Glutamatergic neuron (in vitro differentiated cells): ENCODE measurements around the gene MEI4. TPM values are rescaled to one million over a fixed set of nuclear protein-coding genes. Genes with fewer than 3 reads are reported as not detected.
"Not testable (repeated sequence)": the region's sequence is repeated elsewhere in the genome, so short reads cannot be mapped to it uniquely, and the experiment has no call there.

Experiments
- DNase-seq: peaks from one replicate; pipeline ENCODE4 v3.0.0; 2022
- H3K27ac Mint-ChIP-seq: one replicate; pipeline ENCODE4 v1.8.0; 2020; ENCODE audit warnings: mild to moderate bottlenecking, mixed read lengths, inconsistent platforms; ENCODE audit not compliant: unreplicated experiment
- H3K27me3 Mint-ChIP-seq: one replicate; pipeline ENCODE4 v1.8.0; 2020; ENCODE audit warnings: mild to moderate bottlenecking, moderate library complexity, mixed read lengths, inconsistent platforms; ENCODE audit not compliant: unreplicated experiment
- H3K36me3 Mint-ChIP-seq: one replicate; pipeline ENCODE4 v1.8.0; 2020; ENCODE audit warnings: mild to moderate bottlenecking, mixed read lengths, inconsistent platforms; ENCODE audit not compliant: unreplicated experiment
- H3K4me1 Mint-ChIP-seq: one replicate; pipeline ENCODE4 v1.8.0; 2020; ENCODE audit warnings: mild to moderate bottlenecking, low read depth, mixed read lengths, inconsistent platforms; ENCODE audit not compliant: unreplicated experiment
- H3K4me3 Mint-ChIP-seq: one replicate; pipeline ENCODE4 v1.8.0; 2020; ENCODE audit warnings: mild to moderate bottlenecking, mixed read lengths, inconsistent platforms; ENCODE audit not compliant: unreplicated experiment
- H3K9me3 Mint-ChIP-seq: one replicate; pipeline ENCODE4 v1.8.0; 2020; ENCODE audit warnings: mild to moderate bottlenecking, moderate library complexity, mixed read lengths, inconsistent platforms; ENCODE audit not compliant: unreplicated experiment
- total RNA-seq: library from RNA; stranded (reverse); fragmentation: NEBNext Ultra II Directional; extraction: Animal tissue kit (Norgen Biotek cat#: 25700); gene quantifications from one replicate; pipeline ENCODE4 v1.2.1, GENCODE V29; 2021; ENCODE audit not compliant: unreplicated experiment
- TF ChIP-seq, protein P1 (sequence below): fragments of 200-600 bp; sonication (generic); IDR thresholded peaks from one replicate; pipeline ENCODE4 v1.5.0; 2021; ENCODE audit not compliant: partially characterized antibody, unreplicated experiment

Gene MEI4
- total RNA-seq, 1 donor from 2014 or later = 0.86 TPM

DNA sequence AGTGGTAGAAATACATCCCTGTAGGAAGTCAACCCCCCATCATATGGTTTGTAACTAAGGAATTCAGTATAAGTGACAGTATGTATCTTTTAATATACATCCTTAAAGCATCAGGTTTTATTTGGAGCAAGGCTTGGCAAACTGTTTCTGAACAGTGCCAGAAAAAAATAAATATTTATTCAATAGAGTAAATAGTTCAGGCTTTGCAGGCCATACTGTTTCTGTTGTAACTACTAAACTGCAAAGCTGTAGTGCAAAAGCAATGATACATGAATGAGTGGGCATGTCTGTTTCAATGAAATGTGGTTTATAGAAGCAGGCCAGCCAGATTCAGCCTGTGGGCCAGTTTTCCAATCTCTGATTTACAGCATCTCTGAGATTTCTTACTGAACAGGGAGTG, 977 bp downstream of the MEI4 start:
- Mint-ChIP-seq H3K4me3 (no peak overlapping the region), H3K27ac (no peak overlapping the region), H3K36me3 (no peaks in the 10 kb centered on the region), H3K27me3 (no peaks in the 10 kb centered on the region), H3K4me1 (peaks cover 4% of the 10 kb centered on the region), H3K9me3 (peaks cover 5% of the 10 kb centered on the region)
- TF ChIP-seq, protein P1, sequence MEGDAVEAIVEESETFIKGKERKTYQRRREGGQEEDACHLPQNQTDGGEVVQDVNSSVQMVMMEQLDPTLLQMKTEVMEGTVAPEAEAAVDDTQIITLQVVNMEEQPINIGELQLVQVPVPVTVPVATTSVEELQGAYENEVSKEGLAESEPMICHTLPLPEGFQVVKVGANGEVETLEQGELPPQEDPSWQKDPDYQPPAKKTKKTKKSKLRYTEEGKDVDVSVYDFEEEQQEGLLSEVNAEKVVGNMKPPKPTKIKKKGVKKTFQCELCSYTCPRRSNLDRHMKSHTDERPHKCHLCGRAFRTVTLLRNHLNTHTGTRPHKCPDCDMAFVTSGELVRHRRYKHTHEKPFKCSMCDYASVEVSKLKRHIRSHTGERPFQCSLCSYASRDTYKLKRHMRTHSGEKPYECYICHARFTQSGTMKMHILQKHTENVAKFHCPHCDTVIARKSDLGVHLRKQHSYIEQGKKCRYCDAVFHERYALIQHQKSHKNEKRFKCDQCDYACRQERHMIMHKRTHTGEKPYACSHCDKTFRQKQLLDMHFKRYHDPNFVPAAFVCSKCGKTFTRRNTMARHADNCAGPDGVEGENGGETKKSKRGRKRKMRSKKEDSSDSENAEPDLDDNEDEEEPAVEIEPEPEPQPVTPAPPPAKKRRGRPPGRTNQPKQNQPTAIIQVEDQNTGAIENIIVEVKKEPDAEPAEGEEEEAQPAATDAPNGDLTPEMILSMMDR = no peak
- no peak for DNase-seq

DNA sequence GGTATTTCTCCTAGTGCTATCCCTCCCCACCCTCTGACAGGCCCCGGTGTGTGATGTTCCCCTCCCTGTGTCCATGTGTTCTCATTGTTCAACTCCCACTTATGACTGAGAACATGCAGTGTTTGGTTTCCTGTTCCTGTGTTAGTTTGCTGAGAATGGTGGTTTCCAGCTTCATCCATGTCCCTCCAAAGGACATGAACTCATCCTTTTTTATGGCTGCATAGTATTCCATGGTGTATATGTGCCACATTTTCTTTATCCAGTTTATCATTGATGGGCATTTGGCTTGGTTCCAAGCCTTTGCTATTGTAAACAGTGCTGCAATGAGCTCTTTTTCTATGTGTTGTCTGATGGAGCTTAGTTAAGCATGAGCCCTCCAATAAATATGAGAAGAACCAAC, 2.2 kb downstream of the MEI4 start:
- H3K36me3 Mint-ChIP-seq, H3K27me3 Mint-ChIP-seq: not testable (repeated sequence)

DNA sequence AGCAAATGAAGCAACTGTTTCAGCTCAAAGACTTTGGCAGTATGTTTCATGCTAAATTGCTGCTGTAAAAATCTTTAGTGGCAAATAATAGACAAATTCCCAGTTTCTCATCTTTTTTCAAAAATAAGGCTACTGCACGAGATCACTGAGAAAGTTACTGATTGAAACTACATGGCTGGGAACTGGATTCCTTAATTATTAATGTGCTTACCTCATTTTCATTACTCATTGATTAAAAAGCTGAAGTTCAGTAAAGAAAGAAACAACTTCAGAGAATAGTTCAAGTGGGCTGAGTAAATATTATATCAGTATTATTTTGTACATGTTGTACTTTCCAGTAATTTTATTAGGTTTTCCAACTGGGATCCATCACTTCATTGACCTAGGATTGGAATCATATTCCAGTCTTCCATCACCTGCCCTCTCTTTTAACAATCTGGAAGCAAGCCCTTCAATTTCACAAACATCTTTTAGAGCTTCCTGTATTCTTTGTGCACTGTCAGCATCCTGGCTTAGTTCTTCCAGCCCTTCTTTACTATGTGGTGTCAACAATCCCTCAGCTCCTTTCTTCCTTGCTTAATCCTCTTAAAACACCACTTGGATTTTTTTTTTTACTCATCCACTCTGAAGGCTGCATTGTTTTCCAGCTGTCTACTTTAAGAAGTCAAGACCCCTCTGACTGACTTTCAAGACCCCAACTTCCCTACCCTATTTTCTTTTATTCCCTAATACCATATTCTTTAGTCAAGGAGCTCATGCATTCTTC, 4.3 kb downstream of the MEI4 start:
- no peak overlapping the region for H3K4me3 Mint-ChIP-seq
- TF ChIP-seq, protein P1 = no peak
- H3K27me3 Mint-ChIP-seq = no peaks in the 10 kb centered on the region
- no peak overlapping the region for H3K27ac Mint-ChIP-seq
- H3K36me3 Mint-ChIP-seq = no peaks in the 10 kb centered on the region
- no peak for DNase-seq
- no peaks in the 10 kb centered on the region for H3K4me1 Mint-ChIP-seq
- H3K9me3 Mint-ChIP-seq = no peaks in the 10 kb centered on the region

More for the DNA sequence above, 2.2 kb downstream of the MEI4 start:
- not testable (repeated sequence) for DNase-seq, H3K9me3 Mint-ChIP-seq, H3K4me1 Mint-ChIP-seq, H3K27ac Mint-ChIP-seq, H3K4me3 Mint-ChIP-seq

GRCh38 chr6:77666340-77666739, 13.5 kb downstream of the MEI4 start:
- Mint-ChIP-seq H3K4me3 (no peak overlapping the region), H3K9me3 (peaks cover 2% of the 10 kb centered on the region), H3K27ac (no peak overlapping the region), H3K4me1 (no peaks in the 10 kb centered on the region), H3K36me3 (no peaks in the 10 kb centered on the region), H3K27me3 (no peaks in the 10 kb centered on the region)
- DNase-seq = no peak
- TF ChIP-seq, protein P1 = no peak

DNA sequence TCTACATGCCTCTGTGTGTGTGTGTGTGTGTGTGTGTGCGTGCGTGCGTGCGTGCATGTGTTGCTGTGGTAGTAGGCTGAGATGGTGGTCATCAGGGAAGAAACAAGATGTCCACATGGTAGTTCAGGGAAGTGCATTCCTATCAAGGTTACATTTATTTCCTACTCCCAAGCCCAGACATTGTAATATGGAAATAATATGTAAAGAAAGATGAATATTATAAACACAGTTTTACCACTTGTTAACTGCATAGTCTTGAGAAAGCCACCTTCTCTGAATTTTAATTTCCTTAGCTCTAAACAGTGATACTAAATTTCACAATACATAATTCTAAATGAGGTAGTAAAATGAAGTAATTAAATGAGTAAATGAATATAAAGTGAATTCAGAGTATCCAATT, 14.0 kb downstream of the MEI4 start:
- Mint-ChIP-seq H3K9me3 (peaks cover 2% of the 10 kb centered on the region), H3K27ac (no peak overlapping the region), H3K4me1 (no peaks in the 10 kb centered on the region), H3K27me3 (no peaks in the 10 kb centered on the region), H3K36me3 (no peaks in the 10 kb centered on the region), H3K4me3 (no peak overlapping the region)
- no peak for DNase-seq
- TF ChIP-seq, protein P1 = no peak
